Fibroblast of the aortic adventitia (primary cell): ENCODE results near the gene MAML3. TPM values are rescaled to one million over a fixed set of nuclear protein-coding genes. Genes with fewer than 3 reads are reported as not detected.
A peak's percentile ranks its signal among the peaks of the same experiment; 100 is the strongest.
"Not testable (repeated sequence)": the region's sequence is repeated elsewhere in the genome, so short reads cannot be mapped to it uniquely, and the experiment has no call there.

Experiments used
- DNase-seq: peaks from one replicate; pipeline ENCODE4 v3.0.0-alpha.2; 2010; ENCODE audit warnings: low read depth
- H3K4me3 ChIP-seq: 2 replicates; pipeline ENCODE4 v1.5.1; 2011; ENCODE audit warnings: low read depth, mild to moderate bottlenecking, control low read depth, low read length, moderate library complexity
- CTCF ChIP-seq: IDR thresholded peaks from 2 replicates; pipeline ENCODE4 v1.5.1; 2011; ENCODE audit warnings: mild to moderate bottlenecking, low read length, control low read depth, inconsistent platforms; ENCODE audit not compliant: insufficient read depth
- total RNA-seq: library from RNA; depleted of rRNA; stranded (reverse); fragments of >200 nt; gene quantifications from 2 replicates; pipeline ENCODE4 v1.2.3, GENCODE V29; 2012; ENCODE audit warnings: low replicate concordance

The MAML3 gene
- total RNA-seq, 1 donor: 4.6 TPM

GRCh38 chr4:139698167-139698925 lies 455.6 kb downstream of the MAML3 start:
- not testable (repeated sequence) for H3K4me3 ChIP-seq, DNase-seq
- TF ChIP-seq CTCF: peak; percentile 32

- DNase-seq: no peak
- H3K4me3 ChIP-seq: no peak overlapping the region
- TF ChIP-seq CTCF: no peak
These were observed 457.5 kb downstream of the MAML3 start for GRCh38 chr4:139696491-139696890.

- TF ChIP-seq CTCF: no peak
- no peak for DNase-seq
- no peak overlapping the region for H3K4me3 ChIP-seq
These were observed 459.4 kb downstream of the MAML3 start for GRCh38 chr4:139694522-139695107.

- H3K4me3 ChIP-seq: no peak overlapping the region
- no peak for DNase-seq
- peak; percentile 25 for TF ChIP-seq CTCF
These were observed 461.5 kb downstream of the MAML3 start for GRCh38 chr4:139692309-139693012.

GRCh38 chr4:139690419-139690818 lies 463.6 kb downstream of the MAML3 start:
- DNase-seq: no peak
- H3K4me3 ChIP-seq: no peak overlapping the region
- TF ChIP-seq CTCF: no peak

GRCh38 chr4:139689093-139689722 lies 464.8 kb downstream of the MAML3 start:
- H3K4me3 ChIP-seq: no peak overlapping the region
- DNase-seq: no peak
- no peak for TF ChIP-seq CTCF
